HG03442 (cell line): ENCODE measurements around the gene SMIM17.
"Not testable (repeated sequence)": the region's sequence is repeated elsewhere in the genome, so short reads cannot be mapped to it uniquely, and the experiment has no call there.

Experiments
- ATAC-seq: cut with Tn5 transposase; IDR thresholded peaks from one replicate; pipeline ENCODE4 v1.9.1; 2021; ENCODE audit warnings: mild to moderate bottlenecking, moderate library complexity; ENCODE audit not compliant: unreplicated experiment

The SMIM17 gene

GRCh38 chr19:56654151-56654550, 11.2 kb downstream of the SMIM17 start:
- ATAC-seq: no peak

- no peak for ATAC-seq
Observed at GRCh38 chr19:56660381-56661107, 17.6 kb downstream of the SMIM17 start.

- no peak for ATAC-seq
Observed at GRCh38 chr19:56661248-56661647, 18.3 kb downstream of the SMIM17 start.

GRCh38 chr19:56663931-56664500, 21.1 kb downstream of the SMIM17 start:
- no peak for ATAC-seq

GRCh38 chr19:56664511-56664910, 21.6 kb downstream of the SMIM17 start:
- ATAC-seq: no peak

GRCh38 chr19:56667311-56667870, 24.4 kb downstream of the SMIM17 start:
- no peak for ATAC-seq

GRCh38 chr19:56668676-56669075, 25.7 kb downstream of the SMIM17 start:
- no peak for ATAC-seq

- ATAC-seq: no peak
Observed at GRCh38 chr19:56670401-56670960, 27.5 kb downstream of the SMIM17 start.

GRCh38 chr19:56670961-56671612, 28.1 kb downstream of the SMIM17 start:
- ATAC-seq: no peak

- no peak for ATAC-seq
Observed at GRCh38 chr19:56671613-56671994, 28.6 kb downstream of the SMIM17 start, which contains the start of gene ZNF835. ZNF835 (minus strand) TSS chr19:56671757; CDS start chr19:56665198, 6,559 bp downstream.

GRCh38 chr19:56672610-56673009, 29.7 kb downstream of the SMIM17 start:
- ATAC-seq: not testable (repeated sequence)

GRCh38 chr19:56678205-56678604, 35.2 kb downstream of the SMIM17 start:
- no peak for ATAC-seq

GRCh38 chr19:56681702-56682101, 38.7 kb downstream of the SMIM17 start:
- ATAC-seq: no peak

GRCh38 chr19:56683116-56683515, 40.2 kb downstream of the SMIM17 start:
- ATAC-seq: no peak

- no peak for ATAC-seq
Observed at GRCh38 chr19:56687031-56687430, 44.1 kb downstream of the SMIM17 start.

GRCh38 chr19:56689198-56689597, 46.2 kb downstream of the SMIM17 start:
- no peak for ATAC-seq

- no peak for ATAC-seq
Observed at GRCh38 chr19:56690670-56691069, 47.7 kb downstream of the SMIM17 start.

GRCh38 chr19:56692206-56692895, 49.4 kb downstream of the SMIM17 start:
- ATAC-seq: no peak

- no peak for ATAC-seq
Observed at GRCh38 chr19:56699552-56699951, 56.6 kb downstream of the SMIM17 start.

GRCh38 chr19:56701895-56702294, 58.9 kb downstream of the SMIM17 start:
- no peak for ATAC-seq

GRCh38 chr19:56705939-56706338, 63.0 kb downstream of the SMIM17 start:
- no peak for ATAC-seq
